ENCODE measurements around the gene SCN5A.

DNA sequence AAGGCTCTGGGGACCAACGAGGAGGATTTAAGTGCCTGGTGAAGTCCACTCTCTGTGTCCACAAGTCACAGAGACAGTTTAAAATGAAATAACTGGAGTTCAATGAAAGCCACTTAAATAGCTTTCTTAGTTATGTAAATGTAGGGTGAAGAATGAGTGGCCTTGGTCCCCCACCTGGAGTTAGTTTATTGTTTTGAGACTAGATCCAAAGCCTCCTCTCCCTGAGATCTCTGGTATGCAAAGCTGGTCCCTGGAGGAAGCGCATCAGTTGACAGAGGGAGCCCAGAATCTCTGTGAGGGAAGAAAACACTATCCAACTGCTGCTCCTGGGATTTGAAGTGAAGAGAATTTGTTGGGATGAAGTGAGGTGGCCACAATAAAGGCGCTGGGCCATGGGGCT is 112.8 kb downstream of the SCN5A start:
- no peak for TF ChIP-seq ARNTL (CRISPR knock-in tag; IDR thresholded peaks at IDR 0.05; ENCODE audit: borderline replicate concordance, low read depth)
- TF ChIP-seq, protein P1, sequence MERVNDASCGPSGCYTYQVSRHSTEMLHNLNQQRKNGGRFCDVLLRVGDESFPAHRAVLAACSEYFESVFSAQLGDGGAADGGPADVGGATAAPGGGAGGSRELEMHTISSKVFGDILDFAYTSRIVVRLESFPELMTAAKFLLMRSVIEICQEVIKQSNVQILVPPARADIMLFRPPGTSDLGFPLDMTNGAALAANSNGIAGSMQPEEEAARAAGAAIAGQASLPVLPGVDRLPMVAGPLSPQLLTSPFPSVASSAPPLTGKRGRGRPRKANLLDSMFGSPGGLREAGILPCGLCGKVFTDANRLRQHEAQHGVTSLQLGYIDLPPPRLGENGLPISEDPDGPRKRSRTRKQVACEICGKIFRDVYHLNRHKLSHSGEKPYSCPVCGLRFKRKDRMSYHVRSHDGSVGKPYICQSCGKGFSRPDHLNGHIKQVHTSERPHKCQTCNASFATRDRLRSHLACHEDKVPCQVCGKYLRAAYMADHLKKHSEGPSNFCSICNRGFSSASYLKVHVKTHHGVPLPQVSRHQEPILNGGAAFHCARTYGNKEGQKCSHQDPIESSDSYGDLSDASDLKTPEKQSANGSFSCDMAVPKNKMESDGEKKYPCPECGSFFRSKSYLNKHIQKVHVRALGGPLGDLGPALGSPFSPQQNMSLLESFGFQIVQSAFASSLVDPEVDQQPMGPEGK (CRISPR knock-in tag; IDR thresholded peaks at IDR 0.05; ENCODE audit: borderline replicate concordance): no peak
- TF ChIP-seq BACH2 (CRISPR knock-in tag; IDR thresholded peaks at IDR 0.05; ENCODE audit: borderline replicate concordance): no peak
- no peak for TF ChIP-seq ESRRG (CRISPR knock-in tag; IDR thresholded peaks at IDR 0.05)
- TF ChIP-seq, protein P2, sequence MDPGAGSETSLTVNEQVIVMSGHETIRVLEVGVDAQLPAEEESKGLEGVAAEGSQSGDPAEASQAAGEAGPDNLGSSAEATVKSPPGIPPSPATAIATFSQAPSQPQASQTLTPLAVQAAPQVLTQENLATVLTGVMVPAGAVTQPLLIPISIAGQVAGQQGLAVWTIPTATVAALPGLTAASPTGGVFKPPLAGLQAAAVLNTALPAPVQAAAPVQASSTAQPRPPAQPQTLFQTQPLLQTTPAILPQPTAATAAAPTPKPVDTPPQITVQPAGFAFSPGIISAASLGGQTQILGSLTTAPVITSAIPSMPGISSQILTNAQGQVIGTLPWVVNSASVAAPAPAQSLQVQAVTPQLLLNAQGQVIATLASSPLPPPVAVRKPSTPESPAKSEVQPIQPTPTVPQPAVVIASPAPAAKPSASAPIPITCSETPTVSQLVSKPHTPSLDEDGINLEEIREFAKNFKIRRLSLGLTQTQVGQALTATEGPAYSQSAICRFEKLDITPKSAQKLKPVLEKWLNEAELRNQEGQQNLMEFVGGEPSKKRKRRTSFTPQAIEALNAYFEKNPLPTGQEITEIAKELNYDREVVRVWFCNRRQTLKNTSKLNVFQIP (CRISPR knock-in tag; IDR thresholded peaks at IDR 0.05; ENCODE audit: borderline replicate concordance, low read depth): no peak
- TF ChIP-seq, protein P3, sequence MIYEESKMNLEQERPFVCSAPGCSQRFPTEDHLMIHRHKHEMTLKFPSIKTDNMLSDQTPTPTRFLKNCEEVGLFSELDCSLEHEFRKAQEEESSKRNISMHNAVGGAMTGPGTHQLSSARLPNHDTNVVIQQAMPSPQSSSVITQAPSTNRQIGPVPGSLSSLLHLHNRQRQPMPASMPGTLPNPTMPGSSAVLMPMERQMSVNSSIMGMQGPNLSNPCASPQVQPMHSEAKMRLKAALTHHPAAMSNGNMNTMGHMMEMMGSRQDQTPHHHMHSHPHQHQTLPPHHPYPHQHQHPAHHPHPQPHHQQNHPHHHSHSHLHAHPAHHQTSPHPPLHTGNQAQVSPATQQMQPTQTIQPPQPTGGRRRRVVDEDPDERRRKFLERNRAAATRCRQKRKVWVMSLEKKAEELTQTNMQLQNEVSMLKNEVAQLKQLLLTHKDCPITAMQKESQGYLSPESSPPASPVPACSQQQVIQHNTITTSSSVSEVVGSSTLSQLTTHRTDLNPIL (CRISPR knock-in tag; IDR thresholded peaks at IDR 0.05; ENCODE audit: low read depth): no peak
- TF ChIP-seq ZC3H10 (CRISPR knock-in tag; IDR thresholded peaks at IDR 0.05): no peak
- TF ChIP-seq, protein P4, sequence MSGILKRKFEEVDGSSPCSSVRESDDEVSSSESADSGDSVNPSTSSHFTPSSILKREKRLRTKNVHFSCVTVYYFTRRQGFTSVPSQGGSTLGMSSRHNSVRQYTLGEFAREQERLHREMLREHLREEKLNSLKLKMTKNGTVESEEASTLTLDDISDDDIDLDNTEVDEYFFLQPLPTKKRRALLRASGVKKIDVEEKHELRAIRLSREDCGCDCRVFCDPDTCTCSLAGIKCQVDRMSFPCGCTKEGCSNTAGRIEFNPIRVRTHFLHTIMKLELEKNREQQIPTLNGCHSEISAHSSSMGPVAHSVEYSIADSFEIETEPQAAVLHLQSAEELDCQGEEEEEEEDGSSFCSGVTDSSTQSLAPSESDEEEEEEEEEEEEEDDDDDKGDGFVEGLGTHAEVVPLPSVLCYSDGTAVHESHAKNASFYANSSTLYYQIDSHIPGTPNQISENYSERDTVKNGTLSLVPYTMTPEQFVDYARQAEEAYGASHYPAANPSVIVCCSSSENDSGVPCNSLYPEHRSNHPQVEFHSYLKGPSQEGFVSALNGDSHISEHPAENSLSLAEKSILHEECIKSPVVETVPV (CRISPR knock-in tag; IDR thresholded peaks at IDR 0.05): no peak
- no peak for TF ChIP-seq CSDC2 (CRISPR knock-in tag; IDR thresholded peaks at IDR 0.05)
- TF ChIP-seq ISL1 (CRISPR knock-in tag; IDR thresholded peaks at IDR 0.05): no peak
- TF ChIP-seq SNAI2 (CRISPR knock-in tag; IDR thresholded peaks at IDR 0.05): no peak
- TF ChIP-seq ZFP3 (CRISPR knock-in tag; IDR thresholded peaks at IDR 0.05): no peak
- TF ChIP-seq PPARA (CRISPR knock-in tag; IDR thresholded peaks at IDR 0.05; ENCODE audit: borderline replicate concordance): no peak

All from SK-N-SH treated with all-trans-retinoic acid at 6 μM for 48 hours (cell line).